NCI-H1930 (cell line): ENCODE data around the gene EME2.
A peak's percentile ranks its signal among the peaks of the same experiment; 100 is the strongest.

ENCODE experiments used
- DNase-seq, 2 experiments: peaks; one replicate each; lab custom pipeline; 2025; lab: John Stamatoyannopoulos, UW

EME2 gene

GRCh38 chr16:1778200-1779179 lies 5.9 kb downstream of the EME2 start:
- DNase-seq: no peak

GRCh38 chr16:1779234-1779701 lies 6.7 kb downstream of the EME2 start:
- DNase-seq: no peak

GRCh38 chr16:1779741-1780676 lies 7.4 kb downstream of the EME2 start:
- DNase-seq: no peak

GRCh38 chr16:1780677-1781072 lies 8.1 kb downstream of the EME2 start:
- DNase-seq: no peak

- no peak for DNase-seq
These were observed 8.6 kb downstream of the EME2 start for GRCh38 chr16:1781254-1781653.

GRCh38 chr16:1781758-1782407 lies 9.3 kb downstream of the EME2 start:
- no peak for DNase-seq

- peak; percentile 100 for DNase-seq
These were observed 10.0 kb downstream of the EME2 start, which contains the start of the genes NUBP2 and SPSB3 for GRCh38 chr16:1782408-1783264. NUBP2 (plus strand) TSS chr16:1782960; CDS start chr16:1783021, 61 bp downstream. SPSB3 (minus strand) TSS chr16:1782571; CDS start chr16:1781483, 1,088 bp downstream.

GRCh38 chr16:1784977-1785845 lies 12.6 kb downstream of the EME2 start:
- no peak for DNase-seq

- no peak for DNase-seq
These were observed 13.2 kb downstream of the EME2 start for GRCh38 chr16:1785846-1786170.

GRCh38 chr16:1786242-1787055 lies 13.8 kb downstream of the EME2 start:
- no peak for DNase-seq

GRCh38 chr16:1787056-1787321 lies 14.4 kb downstream of the EME2 start:
- DNase-seq: no peak

GRCh38 chr16:1787322-1788094 lies 14.9 kb downstream of the EME2 start:
- DNase-seq: no peak

GRCh38 chr16:1788095-1788707 lies 15.6 kb downstream of the EME2 start:
- no peak for DNase-seq

GRCh38 chr16:1788708-1789100 lies 16.1 kb downstream of the EME2 start:
- DNase-seq: no peak

GRCh38 chr16:1789643-1790045 lies 17.0 kb downstream of the EME2 start:
- DNase-seq: no peak

GRCh38 chr16:1790261-1790610 lies 17.6 kb downstream of the EME2 start:
- no peak for DNase-seq

- no peak for DNase-seq
These were observed 18.1 kb downstream of the EME2 start for GRCh38 chr16:1790611-1791255.
